ENCODE data around the gene CPVL. TPM values are rescaled to one million over a fixed set of nuclear protein-coding genes. Genes with fewer than 3 reads are reported as not detected.

CPVL gene
- total RNA-seq, 3 donors from 2014 or later: 11.4 to 44.2 (median 13.4) TPM

DNA sequence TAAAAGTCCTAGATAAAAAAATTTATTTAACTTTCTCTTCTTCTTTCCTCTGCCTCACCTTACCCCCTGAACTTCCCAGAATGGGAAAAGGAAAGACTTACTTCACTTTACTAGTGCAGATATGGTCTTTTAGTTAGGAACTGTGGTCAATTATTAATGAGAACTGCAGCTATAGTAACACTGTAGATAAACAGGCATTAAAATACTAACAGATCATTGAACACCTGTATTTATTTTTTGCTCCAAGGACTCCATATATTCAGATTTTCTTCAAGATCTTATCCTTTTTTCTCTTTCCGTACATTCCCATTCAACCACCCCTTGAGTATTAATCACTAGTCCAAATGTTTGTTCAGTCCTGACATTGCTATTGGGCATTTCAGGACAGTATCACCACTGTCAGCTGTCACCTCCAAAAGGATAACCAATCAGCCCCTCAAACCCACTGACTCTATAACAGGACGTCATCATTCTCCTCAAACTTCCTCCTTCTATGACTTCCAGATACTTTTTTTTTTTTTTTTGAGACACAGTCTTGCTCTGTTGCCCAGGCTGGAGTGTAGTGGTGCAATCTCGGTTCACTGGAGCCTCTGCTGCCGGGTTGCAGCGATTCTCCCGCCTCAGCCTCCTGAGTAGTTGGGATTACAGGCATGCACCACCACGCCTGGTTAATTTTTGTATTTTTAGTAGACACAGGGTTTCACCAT lies 4.2 kb downstream of the CPVL start:
- TF ChIP-seq, protein P1, sequence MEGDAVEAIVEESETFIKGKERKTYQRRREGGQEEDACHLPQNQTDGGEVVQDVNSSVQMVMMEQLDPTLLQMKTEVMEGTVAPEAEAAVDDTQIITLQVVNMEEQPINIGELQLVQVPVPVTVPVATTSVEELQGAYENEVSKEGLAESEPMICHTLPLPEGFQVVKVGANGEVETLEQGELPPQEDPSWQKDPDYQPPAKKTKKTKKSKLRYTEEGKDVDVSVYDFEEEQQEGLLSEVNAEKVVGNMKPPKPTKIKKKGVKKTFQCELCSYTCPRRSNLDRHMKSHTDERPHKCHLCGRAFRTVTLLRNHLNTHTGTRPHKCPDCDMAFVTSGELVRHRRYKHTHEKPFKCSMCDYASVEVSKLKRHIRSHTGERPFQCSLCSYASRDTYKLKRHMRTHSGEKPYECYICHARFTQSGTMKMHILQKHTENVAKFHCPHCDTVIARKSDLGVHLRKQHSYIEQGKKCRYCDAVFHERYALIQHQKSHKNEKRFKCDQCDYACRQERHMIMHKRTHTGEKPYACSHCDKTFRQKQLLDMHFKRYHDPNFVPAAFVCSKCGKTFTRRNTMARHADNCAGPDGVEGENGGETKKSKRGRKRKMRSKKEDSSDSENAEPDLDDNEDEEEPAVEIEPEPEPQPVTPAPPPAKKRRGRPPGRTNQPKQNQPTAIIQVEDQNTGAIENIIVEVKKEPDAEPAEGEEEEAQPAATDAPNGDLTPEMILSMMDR (IDR thresholded peaks at IDR 0.05): no peak
- TF ChIP-seq POLR2AphosphoS5 (IDR thresholded peaks at IDR 0.05) (no peak), POLR2A (IDR thresholded peaks at IDR 0.05) (no peak)
- intact Hi-C loops (cut with DNase I; ENCODE audit: low total_unique reads): loop anchor here (10.0 kb wide), 1 partner anchor 1833 kb away; no protein-coding TSS in a partner anchor
- no peaks in the 10 kb centered on the region for H3K36me3 ChIP-seq
- no peaks in the 10 kb centered on the region for H3K9me3 ChIP-seq
- no peak overlapping the region for H3K27ac ChIP-seq
- no peaks in the 10 kb centered on the region for H3K4me1 ChIP-seq
- no peak overlapping the region for H3K4me3 ChIP-seq
- DNase-seq (ENCODE audit: low spot score in 2 of 2): no peak
- H3K27me3 ChIP-seq: peaks cover 0 to 5% of the 10 kb centered on the region in 2 donors

DNA sequence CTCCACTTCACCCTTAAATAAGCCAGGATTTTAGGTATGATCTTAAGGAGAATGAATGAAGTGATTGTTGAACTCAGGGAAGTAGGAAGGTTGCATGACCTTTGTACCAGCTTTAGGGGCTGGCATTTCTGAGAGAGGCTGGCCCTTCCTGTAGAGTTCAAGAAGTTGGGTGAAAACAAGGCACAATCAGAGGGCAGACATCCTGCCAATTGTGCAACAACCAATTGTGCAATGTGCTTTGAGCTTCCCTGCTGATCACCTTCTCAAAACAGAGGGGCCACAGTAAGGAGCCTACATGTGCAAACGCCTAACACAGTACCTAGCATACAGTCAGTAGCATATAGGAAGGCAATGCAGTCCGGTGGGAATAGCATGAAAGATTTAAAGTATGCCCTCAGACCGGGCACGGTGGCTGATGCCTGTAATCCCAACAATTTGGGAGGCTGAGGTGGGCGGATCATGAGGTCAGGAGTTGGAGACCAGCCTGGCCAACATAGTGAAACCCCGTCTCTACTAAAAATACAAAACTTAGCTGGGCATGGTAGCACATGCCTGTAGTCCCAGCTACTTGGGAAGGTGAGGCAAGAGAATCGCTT lies 5.4 kb downstream of the CPVL start:
- TF ChIP-seq POLR2AphosphoS5 (IDR thresholded peaks at IDR 0.05) (no peak), POLR2A (IDR thresholded peaks at IDR 0.05) (no peak)
- TF ChIP-seq, protein P1 (IDR thresholded peaks at IDR 0.05): no peak
- Histone ChIP-seq H3K9me3 (no peaks in the 10 kb centered on the region), H3K27me3 (no peaks in the 10 kb centered on the region), H3K36me3 (no peaks in the 10 kb centered on the region), H3K4me3 (no peak overlapping the region), H3K27ac (no peak overlapping the region), H3K4me1 (no peaks in the 10 kb centered on the region)
- DNase-seq (ENCODE audit: low spot score in 2 of 2): no peak
- intact Hi-C loops (cut with DNase I; ENCODE audit: low total_unique reads): loop anchor here (10.0 kb wide), 1 partner anchor 1834 kb away; no protein-coding TSS in a partner anchor

DNA sequence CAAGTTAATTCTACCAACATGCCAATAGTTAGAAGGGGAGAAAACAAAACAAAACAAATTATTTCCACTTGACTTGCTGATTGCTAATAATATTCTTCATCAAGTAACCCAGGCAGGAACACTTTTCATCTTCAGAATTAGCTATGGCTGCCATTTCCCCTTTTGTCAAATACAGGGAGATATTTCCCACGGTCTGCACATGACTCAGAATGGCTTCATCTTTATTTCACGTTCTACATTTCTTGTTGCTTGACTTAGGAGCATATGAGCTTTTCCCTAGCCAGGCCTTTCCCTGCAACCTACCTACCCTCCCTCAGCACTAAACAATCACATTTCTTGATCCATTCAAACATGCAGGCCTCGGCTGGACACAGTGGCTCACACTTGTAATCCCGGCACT lies 6.5 kb downstream of the CPVL start:
- intact Hi-C loops (cut with DNase I; ENCODE audit: low total_unique reads): loop anchor here (10.0 kb wide), 1 partner anchor 1835 kb away; no protein-coding TSS in a partner anchor

DNA sequence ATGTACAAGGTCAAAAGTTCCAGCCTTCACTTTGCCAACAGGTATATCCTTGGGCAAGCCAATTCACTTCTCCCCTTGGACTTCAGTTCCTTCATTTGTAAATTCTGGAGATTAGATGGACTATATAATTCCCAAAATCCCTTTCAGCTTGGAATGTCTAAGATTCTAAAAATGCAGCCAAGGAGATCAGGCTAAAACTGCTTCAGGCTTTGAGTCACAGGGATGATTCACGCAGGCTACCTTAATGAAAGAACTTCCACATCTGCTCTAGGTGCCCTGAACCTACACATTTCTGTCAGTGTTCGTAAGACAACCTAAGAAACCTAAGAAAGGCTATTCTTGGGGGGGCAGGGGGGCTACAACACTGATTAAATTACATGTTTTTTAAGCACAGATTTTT lies 7.1 kb downstream of the CPVL start:
- TF ChIP-seq, protein P1 (IDR thresholded peaks at IDR 0.05): no peak
- TF ChIP-seq POLR2A (IDR thresholded peaks at IDR 0.05) (no peak), POLR2AphosphoS5 (IDR thresholded peaks at IDR 0.05) (no peak)
- intact Hi-C loops (cut with DNase I; ENCODE audit: low total_unique reads): no loop called here
- DNase-seq (ENCODE audit: low spot score in 2 of 2): no peak
- no peaks in the 10 kb centered on the region for H3K27me3 ChIP-seq
- no peaks in the 10 kb centered on the region for H3K4me1 ChIP-seq
- H3K9me3 ChIP-seq: no peaks in the 10 kb centered on the region
- H3K4me3 ChIP-seq: no peak overlapping the region
- no peaks in the 10 kb centered on the region for H3K36me3 ChIP-seq
- no peak overlapping the region for H3K27ac ChIP-seq

More for the DNA sequence above, 6.5 kb downstream of the CPVL start:
- no peak for DNase-seq (ENCODE audit: low spot score in 2 of 2)
- Histone ChIP-seq H3K9me3 (no peaks in the 10 kb centered on the region), H3K4me3 (no peak overlapping the region), H3K27ac (no peak overlapping the region), H3K27me3 (no peaks in the 10 kb centered on the region), H3K36me3 (no peaks in the 10 kb centered on the region), H3K4me1 (no peaks in the 10 kb centered on the region)
- TF ChIP-seq POLR2AphosphoS5 (IDR thresholded peaks at IDR 0.05) (no peak), POLR2A (IDR thresholded peaks at IDR 0.05) (no peak)
- TF ChIP-seq, protein P1 (IDR thresholded peaks at IDR 0.05): no peak

DNA sequence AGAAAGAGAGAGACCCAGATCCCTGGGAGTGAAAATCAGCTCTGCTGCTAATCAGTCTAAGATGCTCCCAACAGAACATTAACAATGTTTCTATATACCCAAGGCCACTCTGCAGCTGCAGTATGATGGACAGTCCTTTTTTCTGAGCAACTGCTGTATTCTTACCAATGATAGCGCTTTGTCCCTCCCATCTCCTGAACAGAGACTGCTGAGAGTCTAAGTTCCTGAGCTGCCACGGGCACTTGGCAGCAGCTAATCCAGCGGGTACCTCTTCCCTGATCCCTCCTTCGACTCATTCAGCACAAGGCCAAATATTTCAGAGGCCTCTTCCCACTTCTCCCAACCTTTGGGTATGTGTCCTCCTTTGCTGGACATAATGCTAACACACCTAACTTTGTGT lies 7.7 kb downstream of the CPVL start:
- TF ChIP-seq, protein P1 (IDR thresholded peaks at IDR 0.05): no peak
- Histone ChIP-seq H3K27me3 (no peaks in the 10 kb centered on the region), H3K4me3 (no peak overlapping the region), H3K4me1 (no peaks in the 10 kb centered on the region), H3K9me3 (no peaks in the 10 kb centered on the region), H3K27ac (no peak overlapping the region), H3K36me3 (no peaks in the 10 kb centered on the region)
- intact Hi-C loops (cut with DNase I; ENCODE audit: low total_unique reads): no loop called here
- DNase-seq (ENCODE audit: low spot score in 2 of 2): no peak

Measured in breast epithelium (tissue), 4 donors.